Adrenal gland (tissue), 12 donors: Measurements from ENCODE around the gene SH3GL2. TPM values are rescaled to one million over a fixed set of nuclear protein-coding genes. Genes with fewer than 3 reads are reported as not detected.

ENCODE experiments used
- DNase-seq, 7 donors: peaks; one replicate each; pipeline ENCODE4 v3.0.0-alpha.2; 2019 to 2020
- H3K27ac ChIP-seq, 5 donors: fragments of 200-600 bp; sonication (generic) in 4 of 5; 1 replicate in 3 of 5; 2 replicates in 2 of 5; pipeline versions ENCODE4 v1.5.1 to v1.8.0; 2016 to 2020; ENCODE audit warnings: mild to moderate bottlenecking in 1 of 5
- H3K27me3 ChIP-seq: fragments of 200-600 bp; 2 replicates; pipeline ENCODE4 v1.8.0; 2021
- H3K36me3 ChIP-seq, 2 donors: fragments of 200-600 bp; replicated peaks in 1 of 2; 1 replicate in 1 of 2; 2 replicates in 1 of 2; pipeline versions ENCODE4 v1.5.1 to v1.8.0; 2018 to 2022
- H3K4me1 ChIP-seq, 2 donors: fragments of 200-600 bp; replicated peaks in 1 of 2; 1 replicate in 1 of 2; 2 replicates in 1 of 2; pipeline versions ENCODE4 v1.5.1 to v1.8.0; 2018 to 2021
- H3K4me3 ChIP-seq, 4 donors: fragments of 200-600 bp; sonication (generic) in 3 of 4; one replicate each; pipeline ENCODE4 v1.5.1; 2016 to 2018
- H3K9me3 ChIP-seq, 3 donors: fragments of 200-600 bp; sonication (generic) in 1 of 3; replicated peaks in 1 of 3; 1 replicate in 2 of 3; 2 replicates in 1 of 3; pipeline versions ENCODE4 v1.5.1 to v1.8.0; 2016 to 2021
- POLR2A ChIP-seq, 2 donors: fragments of 450-650 bp; IDR thresholded peaks; one replicate each; pipeline ENCODE4 v1.6.1; 2017; ENCODE audit warnings: antibody characterized with exemption in 2 of 2, mild to moderate bottlenecking in 2 of 2, moderate library complexity in 1 of 2
- WGBS, 4 donors: extraction: QIAGEN DNeasy Blood & Tissue Kit in 2 of 4; methylation state at CpG; one replicate each; pipeline versions ENCODE4 v1.1.5 to v1.1.7; 2013 to 2017; 5-methylcytosine and 5-hydroxymethylcytosine counted together
- intact Hi-C, 2 donors: fragments of 100-400 bp; cut with DNase I; formaldehyde crosslinking; loops; one replicate each; pipeline versions ENCODE4 v1.14.1 to v1.15.0; 2022 to 2023
- polyA plus RNA-seq, 3 donors: library from polyadenylated mRNA; stranded (reverse); fragments of 200-250 nt in 2 of 3; fragments of 350-450 nt in 1 of 3; fragmentation: Illumina TruSeq in 1 of 3; extraction: RNeasy Lipid Tissue Mini Kit (QIAGEN cat#74804) in 1 of 3; gene quantifications; one replicate each; pipeline ENCODE4 v1.2.3, GENCODE V29; 2013 to 2014
- total RNA-seq, 9 donors: library from RNA; depleted of rRNA in 4 of 9; stranded (reverse); fragments of >200 nt in 4 of 9; fragments of 120-200 nt in 1 of 9; fragmentation: NEBNext Ultra II Directional in 1 of 9; extraction: Animal tissue kit (Norgen Biotek cat#: 25700) in 1 of 9; gene quantifications; one replicate each; pipeline versions ENCODE4 v1.1.0 to v1.2.4, GENCODE V29; 2013 to 2023
- TF ChIP-seq, protein P1 (sequence below), 6 experiments: fragments of 450-650 bp in 4 of 6; fragments of 200-600 bp in 2 of 6; sonication (generic) in 1 of 6; IDR thresholded peaks; 1 replicate in 5 of 6; 2 replicates in 1 of 6; pipeline versions ENCODE4 v1.5.1 to v1.8.0; 2016 to 2021; ENCODE audit warnings: antibody characterized with exemption in 6 of 6, mild to moderate bottlenecking in 2 of 6, moderate library complexity in 1 of 6
- donor health status: healthy with polysubstance abuse.
- donor health status: Bipolar disorder and iron deficiency.
- donor health status: DM: yes; HTN: yes; CAD: no.
- donor health status: DM: no; HTN: no; CAD: no.
- donor health status: DM: no; HTN: no; CAD: no.
- donor health status: DM: yes; HTN: yes; CAD: no.

Gene SH3GL2
- total and polyA plus RNA-seq, 12 donors = 0.07 to 0.29 (median 0.19) TPM; not detected in 8

- H3K27me3 ChIP-seq = no peaks in the 10 kb centered on the region
- no peak overlapping the region for H3K4me3 ChIP-seq
- H3K27ac ChIP-seq = no peak overlapping the region
- intact Hi-C loops = no loop called here
- H3K9me3 ChIP-seq = no peaks in the 10 kb centered on the region
- no peaks in the 10 kb centered on the region for H3K4me1 ChIP-seq
- WGBS, 4 donors = 78 to 85% (median 82%) methylated on average over 5 of the region's 5 CpGs
- TF ChIP-seq POLR2A (IDR thresholded peaks at IDR 0.05) = no peak
- TF ChIP-seq, protein P1, sequence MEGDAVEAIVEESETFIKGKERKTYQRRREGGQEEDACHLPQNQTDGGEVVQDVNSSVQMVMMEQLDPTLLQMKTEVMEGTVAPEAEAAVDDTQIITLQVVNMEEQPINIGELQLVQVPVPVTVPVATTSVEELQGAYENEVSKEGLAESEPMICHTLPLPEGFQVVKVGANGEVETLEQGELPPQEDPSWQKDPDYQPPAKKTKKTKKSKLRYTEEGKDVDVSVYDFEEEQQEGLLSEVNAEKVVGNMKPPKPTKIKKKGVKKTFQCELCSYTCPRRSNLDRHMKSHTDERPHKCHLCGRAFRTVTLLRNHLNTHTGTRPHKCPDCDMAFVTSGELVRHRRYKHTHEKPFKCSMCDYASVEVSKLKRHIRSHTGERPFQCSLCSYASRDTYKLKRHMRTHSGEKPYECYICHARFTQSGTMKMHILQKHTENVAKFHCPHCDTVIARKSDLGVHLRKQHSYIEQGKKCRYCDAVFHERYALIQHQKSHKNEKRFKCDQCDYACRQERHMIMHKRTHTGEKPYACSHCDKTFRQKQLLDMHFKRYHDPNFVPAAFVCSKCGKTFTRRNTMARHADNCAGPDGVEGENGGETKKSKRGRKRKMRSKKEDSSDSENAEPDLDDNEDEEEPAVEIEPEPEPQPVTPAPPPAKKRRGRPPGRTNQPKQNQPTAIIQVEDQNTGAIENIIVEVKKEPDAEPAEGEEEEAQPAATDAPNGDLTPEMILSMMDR (IDR thresholded peaks at IDR 0.05) = no peak
- H3K36me3 ChIP-seq = no peaks in the 10 kb centered on the region
- no peak for DNase-seq
Observed at GRCh38 chr9:17589771-17590170, 10.9 kb downstream of the SH3GL2 start.

DNA sequence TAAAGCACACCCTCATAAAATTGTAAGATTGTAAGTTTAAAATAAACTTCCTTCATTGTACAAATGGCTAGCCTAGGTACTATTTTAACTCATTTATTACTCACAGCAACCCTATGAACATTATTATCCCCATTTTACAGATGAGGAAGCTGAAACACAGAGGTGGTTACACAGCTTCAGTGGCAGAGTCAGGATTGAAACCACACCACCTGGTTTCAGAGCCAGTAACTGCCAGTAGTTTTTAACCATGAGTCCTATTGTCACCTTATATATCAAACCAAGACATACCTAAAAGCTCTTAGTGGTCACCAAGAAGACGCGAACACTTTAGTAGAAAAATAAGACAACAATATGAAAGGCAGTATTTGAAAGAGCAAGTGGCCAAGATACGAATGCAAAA lies 16.1 kb downstream of the SH3GL2 start:
- H3K27ac ChIP-seq = no peak overlapping the region
- TF ChIP-seq, protein P1 (IDR thresholded peaks at IDR 0.05) = no peak
- no peak for TF ChIP-seq POLR2A (IDR thresholded peaks at IDR 0.05)
- no peaks in the 10 kb centered on the region for H3K4me1 ChIP-seq
- DNase-seq = no peak
- H3K36me3 ChIP-seq = no peaks in the 10 kb centered on the region
- WGBS, 4 donors = 75 to 88% (median 84%) methylated on average over 3 of the region's 3 CpGs
- no peak overlapping the region for H3K4me3 ChIP-seq
- intact Hi-C loops = no loop called here
- no peaks in the 10 kb centered on the region for H3K27me3 ChIP-seq
- no peaks in the 10 kb centered on the region for H3K9me3 ChIP-seq

DNA sequence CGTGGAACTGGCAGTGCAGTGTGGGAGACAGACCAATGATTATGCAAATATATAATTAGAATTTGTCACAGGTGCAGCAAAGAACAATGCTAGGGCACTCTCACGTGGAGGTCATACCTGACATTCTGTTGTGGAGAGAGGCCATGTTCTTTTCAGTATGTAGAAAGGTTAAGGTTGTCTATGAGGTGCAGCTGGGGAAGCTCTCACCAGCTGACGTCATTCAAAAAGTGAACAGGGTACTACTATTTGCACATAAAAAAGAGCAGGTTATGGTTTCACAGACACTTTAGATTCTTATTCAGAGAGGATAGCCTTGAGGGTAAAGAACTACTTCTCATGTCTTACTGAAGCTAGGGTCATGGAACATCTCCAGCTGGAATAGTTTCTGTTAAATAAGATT lies 19.1 kb downstream of the SH3GL2 start:
- no peak for DNase-seq
- 74 to 89% (median 81%) methylated on average over 3 of the region's 3 CpGs for whole genome bisulfite sequencing, 4 donors
- Histone ChIP-seq H3K4me3 (no peak overlapping the region), H3K4me1 (no peaks in the 10 kb centered on the region), H3K27ac (no peak overlapping the region), H3K27me3 (no peaks in the 10 kb centered on the region), H3K9me3 (no peaks in the 10 kb centered on the region), H3K36me3 (no peaks in the 10 kb centered on the region)
- TF ChIP-seq, protein P1 (IDR thresholded peaks at IDR 0.05) = no peak
- TF ChIP-seq POLR2A (IDR thresholded peaks at IDR 0.05) = no peak
- intact Hi-C loops = no loop called here

GRCh38 chr9:17600962-17601593 lies 22.2 kb downstream of the SH3GL2 start:
- no peaks in the 10 kb centered on the region for H3K36me3 ChIP-seq
- H3K9me3 ChIP-seq = no peaks in the 10 kb centered on the region
- H3K4me3 ChIP-seq = no peak overlapping the region
- no peaks in the 10 kb centered on the region for H3K27me3 ChIP-seq
- no peak for DNase-seq
- TF ChIP-seq, protein P1 (IDR thresholded peaks at IDR 0.05) = no peak
- TF ChIP-seq POLR2A (IDR thresholded peaks at IDR 0.05) = no peak
- no peaks in the 10 kb centered on the region for H3K4me1 ChIP-seq
- intact Hi-C loops = no loop called here
- 45 to 50% (median 46%) methylated on average over 5 of the region's 5 CpGs for WGBS, 4 donors
- no peak overlapping the region for H3K27ac ChIP-seq
